Cardiac muscle cell (in vitro differentiated cells and primary cell): Measurements from ENCODE around the gene MED28. TPM values are rescaled to one million over a fixed set of nuclear protein-coding genes. Genes with fewer than 3 reads are reported as not detected.
"Not testable (repeated sequence)": the region's sequence is repeated elsewhere in the genome, so short reads cannot be mapped to it uniquely, and the experiment has no call there.

Source experiments
- DNase-seq, 2 donors: peaks; one replicate each; pipeline versions ENCODE4 v3.0.0 to v3.0.0-alpha.2; 2010 to 2017; ENCODE audit warnings: low read depth in 1 of 2, low spot score in 1 of 2
- H3K27ac ChIP-seq: fragments of 200-600 bp; sonication (generic); 2 replicates; pipeline ENCODE4 v1.5.1; 2016
- H3K27me3 ChIP-seq: fragments of 200-600 bp; sonication (generic); 2 replicates; pipeline ENCODE4 v1.6.0; 2016; ENCODE audit warnings: control low read depth
- H3K36me3 ChIP-seq: fragments of 200-600 bp; sonication (generic); 2 replicates; pipeline ENCODE4 v1.5.1; 2016; ENCODE audit warnings: control low read depth
- H3K4me1 ChIP-seq: fragments of 200-600 bp; sonication (generic); 2 replicates; pipeline ENCODE4 v1.8.1; 2017; ENCODE audit warnings: low read depth, mild to moderate bottlenecking, mixed run types
- H3K4me3 ChIP-seq: fragments of 200-600 bp; sonication (generic); 2 replicates; pipeline ENCODE4 v1.5.1; 2016; ENCODE audit warnings: mild to moderate bottlenecking
- H3K9me3 ChIP-seq: fragments of 200-600 bp; sonication (generic); 2 replicates; pipeline ENCODE4 v1.5.1; 2017; ENCODE audit warnings: low read depth, mild to moderate bottlenecking, control low read depth
- CTCF ChIP-seq: IDR thresholded peaks from 2 replicates; pipeline ENCODE4 v1.5.1; 2012; ENCODE audit warnings: low read depth, mild to moderate bottlenecking, low read length
- polyA plus RNA-seq: library from polyadenylated mRNA; unstranded; fragments of >200 nt; fragmentation: Nextera tagmentation; extraction: Ambion mirVana; gene quantifications from 2 replicates; pipeline ENCODE4 v1.2.1, GENCODE V29; 2016
- total RNA-seq: library from RNA; depleted of rRNA; stranded (reverse); fragments of >200 nt; gene quantifications from 2 replicates; pipeline ENCODE4 v1.2.3, GENCODE V29; 2016

Gene MED28
- total and polyA plus RNA-seq, 2 experiments from 2014 or later = 20.1 to 60.2 TPM

GRCh38 chr4:17657090-17657489 is 42.6 kb downstream of the MED28 start:
- no peaks in the 10 kb centered on the region for H3K9me3 ChIP-seq
- H3K4me1 ChIP-seq = no peaks in the 10 kb centered on the region
- H3K27me3 ChIP-seq = no peaks in the 10 kb centered on the region
- H3K36me3 ChIP-seq = no peaks in the 10 kb centered on the region
- no peak overlapping the region for H3K4me3 ChIP-seq
- no peak for DNase-seq
- no peak overlapping the region for H3K27ac ChIP-seq
- TF ChIP-seq CTCF = no peak

GRCh38 chr4:17657849-17658248 is 43.4 kb downstream of the MED28 start:
- no peak for DNase-seq
- TF ChIP-seq CTCF = no peak
- no peaks in the 10 kb centered on the region for H3K9me3 ChIP-seq
- H3K27me3 ChIP-seq = no peaks in the 10 kb centered on the region
- no peak overlapping the region for H3K4me3 ChIP-seq
- H3K36me3 ChIP-seq = no peaks in the 10 kb centered on the region
- H3K4me1 ChIP-seq = no peaks in the 10 kb centered on the region
- H3K27ac ChIP-seq = no peak overlapping the region

GRCh38 chr4:17659196-17659595 is 44.8 kb downstream of the MED28 start:
- not testable (repeated sequence) for H3K27me3 ChIP-seq, H3K36me3 ChIP-seq, H3K27ac ChIP-seq, DNase-seq, H3K9me3 ChIP-seq, H3K4me1 ChIP-seq, H3K4me3 ChIP-seq

GRCh38 chr4:17662694-17663093 is 48.3 kb downstream of the MED28 start:
- no peak overlapping the region for H3K27ac ChIP-seq
- peak in 1 of 2 donors; percentile 17 for DNase-seq
- no peaks in the 10 kb centered on the region for H3K4me1 ChIP-seq
- no peaks in the 10 kb centered on the region for H3K27me3 ChIP-seq
- H3K4me3 ChIP-seq = no peak overlapping the region
- H3K9me3 ChIP-seq = no peaks in the 10 kb centered on the region
- no peak for TF ChIP-seq CTCF
- H3K36me3 ChIP-seq = no peaks in the 10 kb centered on the region

GRCh38 chr4:17664755-17665154 is 50.3 kb downstream of the MED28 start:
- no peak overlapping the region for H3K4me3 ChIP-seq
- H3K4me1 ChIP-seq = no peaks in the 10 kb centered on the region
- no peak overlapping the region for H3K27ac ChIP-seq
- no peaks in the 10 kb centered on the region for H3K9me3 ChIP-seq
- no peaks in the 10 kb centered on the region for H3K36me3 ChIP-seq
- H3K27me3 ChIP-seq = no peaks in the 10 kb centered on the region
- DNase-seq = no peak
- TF ChIP-seq CTCF = no peak

GRCh38 chr4:17665346-17665745 is 50.9 kb downstream of the MED28 start:
- no peak for DNase-seq
- Histone ChIP-seq H3K4me3 (no peak overlapping the region), H3K9me3 (no peaks in the 10 kb centered on the region), H3K27ac (no peak overlapping the region), H3K36me3 (no peaks in the 10 kb centered on the region), H3K27me3 (no peaks in the 10 kb centered on the region), H3K4me1 (no peaks in the 10 kb centered on the region)
- no peak for TF ChIP-seq CTCF
